HL-60 (cell line): ENCODE data around the gene SMIM44.
A peak's percentile ranks its signal among the peaks of the same experiment; 100 is the strongest.

ENCODE experiments used
- DNase-seq, 2 experiments: peaks; one replicate each; pipeline ENCODE4 v3.0.0-alpha.2; 2010 to 2020; ENCODE audit warnings: low read depth in 1 of 2, low spot score in 1 of 2
- H3K27ac ChIP-seq: fragments of 250-450 bp; sonication (Bioruptor Pico); replicated peaks from 2 replicates; pipeline ENCODE4 v1.5.1; 2020; ENCODE audit warnings: mild to moderate bottlenecking, moderate library complexity
- H3K27me3 ChIP-seq: fragments of 250-450 bp; sonication (Bioruptor Pico); 2 replicates; pipeline ENCODE4 v1.5.1; 2021; ENCODE audit warnings: mild to moderate bottlenecking, moderate library complexity; ENCODE audit not compliant: insufficient read depth, poor library complexity, severe bottlenecking
- H3K4me3 ChIP-seq: replicated peaks from 2 replicates; pipeline ENCODE4 v1.5.1; 2011; ENCODE audit warnings: mild to moderate bottlenecking, control low read depth, low read length; ENCODE audit not compliant: insufficient read depth
- GABPA ChIP-seq: IDR thresholded peaks from 2 replicates; pipeline ENCODE4 v1.6.1; 2012; ENCODE audit warnings: low read depth
- POLR2AphosphoS5 ChIP-seq: IDR thresholded peaks from 2 replicates; pipeline ENCODE4 v1.6.1; 2012; ENCODE audit warnings: low read depth
- SPI1 ChIP-seq: IDR thresholded peaks from 2 replicates; pipeline ENCODE4 v1.6.1; 2012; ENCODE audit warnings: low read depth, mild to moderate bottlenecking, borderline replicate concordance
- TF ChIP-seq, protein P1 (sequence below): IDR thresholded peaks from 2 replicates; pipeline ENCODE4 v1.6.1; 2012; ENCODE audit warnings: low read depth; ENCODE audit not compliant: insufficient replicate concordance
- TF ChIP-seq, protein P2 (sequence below): IDR thresholded peaks from one replicate; pipeline ENCODE4 v1.5.1; 2011; ENCODE audit warnings: low read length, control low read depth, inconsistent platforms; ENCODE audit not compliant: insufficient read depth

The SMIM44 gene

DNA sequence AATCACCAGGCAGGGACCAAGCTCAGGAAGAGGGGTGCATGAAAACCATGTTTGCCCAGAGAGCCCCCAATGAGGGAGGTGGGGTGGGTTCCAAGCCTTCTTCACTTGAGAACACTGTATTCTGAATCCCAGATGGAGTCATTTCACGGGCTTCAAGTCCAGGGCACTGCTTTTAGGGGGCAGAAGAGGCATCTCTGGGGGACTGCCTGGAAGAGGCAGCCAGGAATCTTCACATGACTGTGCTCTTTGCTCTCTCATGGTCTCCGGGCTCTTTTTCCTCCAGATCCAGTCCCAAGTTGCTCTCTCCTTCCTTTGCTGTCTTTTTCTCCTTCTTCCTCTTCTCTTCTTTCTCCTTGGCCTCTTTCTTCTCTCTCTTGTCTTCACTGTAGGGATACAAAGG, 8.6 kb downstream of the SMIM44 start:
- Histone ChIP-seq H3K27me3 (no peaks in the 10 kb centered on the region), H3K4me3 (no peak overlapping the region), H3K27ac (no peak overlapping the region)
- DNase-seq = no peak
- TF ChIP-seq, protein P1, sequence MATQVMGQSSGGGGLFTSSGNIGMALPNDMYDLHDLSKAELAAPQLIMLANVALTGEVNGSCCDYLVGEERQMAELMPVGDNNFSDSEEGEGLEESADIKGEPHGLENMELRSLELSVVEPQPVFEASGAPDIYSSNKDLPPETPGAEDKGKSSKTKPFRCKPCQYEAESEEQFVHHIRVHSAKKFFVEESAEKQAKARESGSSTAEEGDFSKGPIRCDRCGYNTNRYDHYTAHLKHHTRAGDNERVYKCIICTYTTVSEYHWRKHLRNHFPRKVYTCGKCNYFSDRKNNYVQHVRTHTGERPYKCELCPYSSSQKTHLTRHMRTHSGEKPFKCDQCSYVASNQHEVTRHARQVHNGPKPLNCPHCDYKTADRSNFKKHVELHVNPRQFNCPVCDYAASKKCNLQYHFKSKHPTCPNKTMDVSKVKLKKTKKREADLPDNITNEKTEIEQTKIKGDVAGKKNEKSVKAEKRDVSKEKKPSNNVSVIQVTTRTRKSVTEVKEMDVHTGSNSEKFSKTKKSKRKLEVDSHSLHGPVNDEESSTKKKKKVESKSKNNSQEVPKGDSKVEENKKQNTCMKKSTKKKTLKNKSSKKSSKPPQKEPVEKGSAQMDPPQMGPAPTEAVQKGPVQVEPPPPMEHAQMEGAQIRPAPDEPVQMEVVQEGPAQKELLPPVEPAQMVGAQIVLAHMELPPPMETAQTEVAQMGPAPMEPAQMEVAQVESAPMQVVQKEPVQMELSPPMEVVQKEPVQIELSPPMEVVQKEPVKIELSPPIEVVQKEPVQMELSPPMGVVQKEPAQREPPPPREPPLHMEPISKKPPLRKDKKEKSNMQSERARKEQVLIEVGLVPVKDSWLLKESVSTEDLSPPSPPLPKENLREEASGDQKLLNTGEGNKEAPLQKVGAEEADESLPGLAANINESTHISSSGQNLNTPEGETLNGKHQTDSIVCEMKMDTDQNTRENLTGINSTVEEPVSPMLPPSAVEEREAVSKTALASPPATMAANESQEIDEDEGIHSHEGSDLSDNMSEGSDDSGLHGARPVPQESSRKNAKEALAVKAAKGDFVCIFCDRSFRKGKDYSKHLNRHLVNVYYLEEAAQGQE = no peak
- no peak for TF ChIP-seq GABPA
- no peak for TF ChIP-seq SPI1
- TF ChIP-seq POLR2AphosphoS5 = no peak
- TF ChIP-seq, protein P2, sequence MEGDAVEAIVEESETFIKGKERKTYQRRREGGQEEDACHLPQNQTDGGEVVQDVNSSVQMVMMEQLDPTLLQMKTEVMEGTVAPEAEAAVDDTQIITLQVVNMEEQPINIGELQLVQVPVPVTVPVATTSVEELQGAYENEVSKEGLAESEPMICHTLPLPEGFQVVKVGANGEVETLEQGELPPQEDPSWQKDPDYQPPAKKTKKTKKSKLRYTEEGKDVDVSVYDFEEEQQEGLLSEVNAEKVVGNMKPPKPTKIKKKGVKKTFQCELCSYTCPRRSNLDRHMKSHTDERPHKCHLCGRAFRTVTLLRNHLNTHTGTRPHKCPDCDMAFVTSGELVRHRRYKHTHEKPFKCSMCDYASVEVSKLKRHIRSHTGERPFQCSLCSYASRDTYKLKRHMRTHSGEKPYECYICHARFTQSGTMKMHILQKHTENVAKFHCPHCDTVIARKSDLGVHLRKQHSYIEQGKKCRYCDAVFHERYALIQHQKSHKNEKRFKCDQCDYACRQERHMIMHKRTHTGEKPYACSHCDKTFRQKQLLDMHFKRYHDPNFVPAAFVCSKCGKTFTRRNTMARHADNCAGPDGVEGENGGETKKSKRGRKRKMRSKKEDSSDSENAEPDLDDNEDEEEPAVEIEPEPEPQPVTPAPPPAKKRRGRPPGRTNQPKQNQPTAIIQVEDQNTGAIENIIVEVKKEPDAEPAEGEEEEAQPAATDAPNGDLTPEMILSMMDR = no peak

DNA sequence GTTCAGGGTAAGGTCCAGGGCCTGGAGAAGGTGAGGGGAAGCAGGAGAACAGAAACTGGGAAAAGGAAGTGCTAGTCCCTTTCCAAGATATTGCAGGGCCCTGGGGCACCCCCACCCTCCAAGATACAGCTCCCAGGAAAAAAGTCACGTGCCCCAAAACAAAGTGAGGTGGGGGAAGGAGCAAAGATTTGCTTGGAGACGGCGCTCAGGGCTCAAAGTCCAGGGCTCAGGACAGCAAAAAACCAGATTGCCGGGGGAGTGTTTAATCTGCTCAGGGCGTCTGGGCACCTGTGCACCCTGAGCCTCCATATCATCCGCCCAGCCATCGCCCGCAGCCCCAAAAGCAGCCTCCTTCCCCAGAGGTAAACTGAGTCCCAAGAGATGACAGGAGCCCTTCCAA, 9.2 kb downstream of the SMIM44 start:
- no peak for DNase-seq
- no peak overlapping the region for H3K4me3 ChIP-seq
- H3K27me3 ChIP-seq = no peaks in the 10 kb centered on the region
- TF ChIP-seq, protein P1 = no peak
- TF ChIP-seq GABPA = no peak
- no peak for TF ChIP-seq SPI1
- TF ChIP-seq, protein P2 = no peak
- no peak for TF ChIP-seq POLR2AphosphoS5
- H3K27ac ChIP-seq = no peak overlapping the region

DNA sequence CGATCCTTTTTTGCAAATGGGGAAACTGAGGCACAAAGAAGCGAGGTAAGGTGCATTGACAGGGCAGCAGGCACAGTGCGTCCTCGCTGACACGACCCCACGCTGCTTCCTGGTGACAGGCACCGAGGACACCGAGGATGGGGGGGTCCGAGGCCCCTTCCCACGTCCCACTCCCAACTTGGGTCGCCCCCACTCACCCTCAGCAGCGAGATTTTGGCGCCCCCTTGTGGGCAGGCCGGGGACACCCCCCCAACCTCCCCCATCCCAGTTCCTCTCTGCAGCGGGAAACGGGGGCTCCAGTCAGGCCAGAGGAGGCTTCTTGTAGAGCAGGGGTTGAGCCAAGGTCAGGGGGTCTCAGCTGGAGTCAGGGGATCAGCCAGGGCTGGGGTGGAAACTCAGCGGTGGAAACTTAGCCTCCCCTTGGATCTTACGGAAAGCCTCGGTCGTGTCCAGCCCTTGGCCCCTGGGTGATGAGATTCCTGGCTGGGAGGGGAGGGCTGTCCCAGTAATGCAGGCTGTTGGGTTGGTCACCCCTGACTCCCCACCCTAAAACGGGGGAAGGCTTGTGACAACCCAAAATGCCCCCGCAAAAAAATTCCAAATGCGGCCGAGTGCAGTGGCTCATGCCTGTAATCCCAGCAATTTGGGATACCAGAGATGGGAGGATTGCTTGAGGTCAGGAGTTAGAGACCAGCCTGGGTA, 11.1 kb downstream of the SMIM44 start:
- TF ChIP-seq, protein P2 = peak; percentile 26
- TF ChIP-seq, protein P1 = no peak
- TF ChIP-seq SPI1 = peak; percentile 57; the same call in 1 of the 2 replicates
- no peak for TF ChIP-seq POLR2AphosphoS5
- TF ChIP-seq GABPA = no peak
- Histone ChIP-seq H3K27me3 (no peaks in the 10 kb centered on the region), H3K4me3 (no peak overlapping the region), H3K27ac (no peak overlapping the region)
- peak in 1 of 2 experiments; percentile 14 for DNase-seq
